ENCODE results near the gene MYH11.

The MYH11 gene

DNA sequence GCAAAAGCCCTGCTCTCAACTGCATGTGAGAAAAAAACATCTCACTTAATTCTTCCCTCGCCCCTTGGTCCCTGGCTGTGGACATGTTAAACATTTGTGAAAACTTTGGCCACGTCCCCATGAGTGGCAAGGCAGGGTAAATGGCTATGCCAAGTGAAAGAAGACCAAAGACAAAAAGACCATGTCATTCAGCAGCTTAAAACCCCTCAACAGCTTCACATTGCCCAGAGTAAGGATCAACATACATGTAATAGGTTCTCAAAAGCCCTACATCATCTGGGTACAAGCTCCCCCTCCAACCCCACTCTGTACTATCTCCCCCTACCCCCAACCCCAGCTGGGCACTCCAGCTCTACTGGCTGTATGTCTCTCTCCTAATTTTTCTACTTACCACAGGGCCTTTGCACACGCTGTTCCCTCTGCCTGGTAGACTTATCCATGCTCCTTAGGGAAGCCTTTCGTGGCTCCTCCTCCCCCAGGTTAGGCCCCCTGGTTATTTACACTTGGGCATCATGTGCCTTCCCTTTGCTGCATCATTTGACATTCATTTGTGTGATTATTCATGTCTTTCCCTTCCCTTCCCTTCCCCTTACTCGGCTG, 131.1 kb downstream of the MYH11 start:
- no peak overlapping the region for H3K4me3 ChIP-seq (ENCODE audit: low read depth, low read length)
- TF ChIP-seq, protein P1, sequence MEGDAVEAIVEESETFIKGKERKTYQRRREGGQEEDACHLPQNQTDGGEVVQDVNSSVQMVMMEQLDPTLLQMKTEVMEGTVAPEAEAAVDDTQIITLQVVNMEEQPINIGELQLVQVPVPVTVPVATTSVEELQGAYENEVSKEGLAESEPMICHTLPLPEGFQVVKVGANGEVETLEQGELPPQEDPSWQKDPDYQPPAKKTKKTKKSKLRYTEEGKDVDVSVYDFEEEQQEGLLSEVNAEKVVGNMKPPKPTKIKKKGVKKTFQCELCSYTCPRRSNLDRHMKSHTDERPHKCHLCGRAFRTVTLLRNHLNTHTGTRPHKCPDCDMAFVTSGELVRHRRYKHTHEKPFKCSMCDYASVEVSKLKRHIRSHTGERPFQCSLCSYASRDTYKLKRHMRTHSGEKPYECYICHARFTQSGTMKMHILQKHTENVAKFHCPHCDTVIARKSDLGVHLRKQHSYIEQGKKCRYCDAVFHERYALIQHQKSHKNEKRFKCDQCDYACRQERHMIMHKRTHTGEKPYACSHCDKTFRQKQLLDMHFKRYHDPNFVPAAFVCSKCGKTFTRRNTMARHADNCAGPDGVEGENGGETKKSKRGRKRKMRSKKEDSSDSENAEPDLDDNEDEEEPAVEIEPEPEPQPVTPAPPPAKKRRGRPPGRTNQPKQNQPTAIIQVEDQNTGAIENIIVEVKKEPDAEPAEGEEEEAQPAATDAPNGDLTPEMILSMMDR (IDR thresholded peaks at IDR 0.05; ENCODE audit: borderline replicate concordance, insufficient read depth, low read depth, low read length) = no peak

- TF ChIP-seq, protein P1 (IDR thresholded peaks at IDR 0.05; ENCODE audit: borderline replicate concordance, insufficient read depth, low read depth, low read length) = no peak
- H3K4me3 ChIP-seq (ENCODE audit: low read depth, low read length) = no peak overlapping the region
These were observed 133.0 kb downstream of the MYH11 start for GRCh38 chr16:15723808-15724207.

DNA sequence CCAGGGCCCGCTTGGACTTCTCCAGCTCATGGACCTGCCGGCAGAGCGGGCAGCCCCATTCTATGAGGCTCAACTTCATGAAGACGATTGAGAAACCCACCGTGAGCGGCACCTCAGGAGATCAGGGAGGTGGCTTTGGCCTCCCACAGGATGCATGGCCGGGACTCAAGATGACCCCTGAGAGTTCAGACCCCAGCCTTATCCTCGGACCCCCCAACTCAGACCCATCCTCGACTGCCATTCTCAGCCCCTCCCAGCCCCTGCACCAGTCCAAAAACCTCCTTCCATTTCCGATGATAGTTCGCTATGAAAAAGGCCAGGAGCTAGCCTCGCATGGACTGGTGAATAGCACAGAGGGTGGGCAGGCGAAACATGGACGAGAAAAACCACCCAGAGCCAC, 135.8 kb downstream of the MYH11 start:
- TF ChIP-seq, protein P1 (IDR thresholded peaks at IDR 0.05; ENCODE audit: borderline replicate concordance, insufficient read depth, low read depth, low read length) = no peak
- no peak overlapping the region for H3K4me3 ChIP-seq (ENCODE audit: low read depth, low read length)

DNA sequence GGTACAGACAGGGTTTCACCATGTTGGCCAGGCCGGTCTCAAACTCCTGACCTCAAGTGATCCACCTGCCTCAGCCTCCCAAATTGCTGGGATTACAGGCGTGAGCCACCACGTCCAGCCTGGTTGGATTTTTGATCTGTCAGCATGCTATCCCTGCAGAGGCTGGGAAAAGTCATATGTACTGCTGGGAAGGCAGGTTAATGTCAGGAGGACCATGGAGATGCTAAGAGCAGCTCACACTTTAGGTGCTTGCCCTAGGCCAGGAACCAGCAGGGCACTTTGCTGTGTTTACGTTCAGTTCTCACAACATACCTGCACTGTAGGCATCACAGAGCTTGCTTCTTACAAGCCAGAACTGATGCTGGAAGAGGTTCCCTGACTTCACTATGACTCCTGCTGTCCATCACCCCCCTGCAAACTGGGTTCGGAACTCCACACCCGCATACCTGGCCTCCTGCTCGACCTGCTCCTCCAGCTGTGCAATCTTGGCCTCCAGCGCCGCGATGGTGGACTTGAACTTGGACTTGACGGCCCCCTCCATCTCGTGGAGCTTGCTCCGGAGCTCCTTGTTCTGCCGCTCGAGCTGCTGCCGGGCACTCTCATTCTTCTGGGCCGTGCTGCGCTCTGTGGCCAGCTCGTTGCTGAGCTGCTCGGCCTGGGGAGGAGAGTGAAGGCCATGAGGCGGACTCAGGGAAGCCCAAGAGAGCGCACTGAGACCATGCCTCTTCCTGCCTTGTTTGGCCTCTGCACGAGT, 140.0 kb downstream of the MYH11 start:
- TF ChIP-seq, protein P1 (IDR thresholded peaks at IDR 0.05; ENCODE audit: borderline replicate concordance, insufficient read depth, low read depth, low read length) = no peak
- H3K4me3 ChIP-seq (ENCODE audit: low read depth, low read length) = no peak overlapping the region

DNA sequence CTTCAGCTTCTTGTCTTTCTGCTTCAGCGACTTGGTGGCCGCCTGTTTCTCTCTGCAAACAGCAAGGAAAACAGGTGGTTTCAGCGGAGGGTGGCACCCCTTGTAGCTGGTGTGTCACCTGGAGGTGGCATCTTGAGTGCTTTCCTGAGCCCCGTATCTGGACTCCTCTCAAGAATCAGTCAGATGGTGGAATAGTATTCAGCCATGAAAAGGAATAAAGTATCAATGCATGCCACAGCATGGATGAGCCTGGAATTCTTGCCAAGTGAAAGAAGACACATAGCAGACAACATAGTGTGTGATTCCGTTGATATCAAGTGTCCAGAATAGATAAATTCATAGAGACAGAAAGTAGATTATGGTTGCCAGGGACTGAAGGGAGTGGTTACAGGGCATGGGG, 141.6 kb downstream of the MYH11 start:
- no peak overlapping the region for H3K4me3 ChIP-seq (ENCODE audit: low read depth, low read length)
- TF ChIP-seq, protein P1 (IDR thresholded peaks at IDR 0.05; ENCODE audit: borderline replicate concordance, insufficient read depth, low read depth, low read length) = no peak

DNA sequence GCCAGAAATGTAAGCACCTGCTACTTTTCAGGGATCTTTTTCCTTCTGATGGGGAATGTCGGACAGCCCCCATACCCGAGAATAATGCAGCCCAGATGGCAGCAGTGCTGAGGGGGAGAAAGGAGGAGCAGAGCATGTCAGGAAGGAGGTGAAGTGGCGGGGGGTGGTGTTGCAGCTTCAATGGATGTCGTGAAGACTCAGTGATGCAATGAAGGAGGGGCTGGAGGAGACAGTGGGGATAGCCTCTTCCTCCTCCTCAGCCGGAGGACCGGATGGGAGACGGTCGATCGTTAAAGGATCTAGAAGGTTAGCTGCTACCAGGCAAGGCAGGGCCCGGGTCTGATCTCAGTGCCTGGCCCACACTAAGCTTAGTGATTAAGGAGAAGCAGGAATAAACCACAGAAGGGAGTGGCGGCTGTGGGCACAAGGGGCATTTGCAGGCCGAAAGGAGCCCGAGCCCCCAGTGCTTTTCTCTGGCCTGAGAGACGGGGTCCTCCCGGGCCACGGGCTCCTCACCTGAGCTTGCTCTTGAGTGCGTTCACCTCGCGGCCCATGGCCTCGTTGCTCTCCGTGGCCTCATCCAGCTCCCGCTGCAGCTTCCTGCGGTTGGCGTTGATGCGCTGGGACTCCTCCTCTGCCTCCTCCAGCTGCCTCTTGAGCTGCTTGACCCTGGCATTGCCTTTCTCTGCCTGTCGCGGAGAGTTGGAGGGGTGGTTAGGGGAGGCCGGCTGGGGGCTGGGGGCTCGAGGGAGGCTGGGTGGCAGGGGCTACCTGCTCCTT, 142.2 kb downstream of the MYH11 start:
- no peak overlapping the region for H3K4me3 ChIP-seq (ENCODE audit: low read depth, low read length)
- TF ChIP-seq, protein P1 (IDR thresholded peaks at IDR 0.05; ENCODE audit: borderline replicate concordance, insufficient read depth, low read depth, low read length) = no peak

All from GM12875 (cell line).